NCI-H446 treated with DMSO at 0.1 percent for 48 hours (cell line): ENCODE data around the gene RASL10B.
"Not testable (repeated sequence)": the region's sequence is repeated elsewhere in the genome, so short reads cannot be mapped to it uniquely, and the experiment has no call there.

ENCODE experiments used
- DNase-seq: peaks from one replicate; lab custom pipeline; 2025; lab: John Stamatoyannopoulos, UW

Gene RASL10B

DNA sequence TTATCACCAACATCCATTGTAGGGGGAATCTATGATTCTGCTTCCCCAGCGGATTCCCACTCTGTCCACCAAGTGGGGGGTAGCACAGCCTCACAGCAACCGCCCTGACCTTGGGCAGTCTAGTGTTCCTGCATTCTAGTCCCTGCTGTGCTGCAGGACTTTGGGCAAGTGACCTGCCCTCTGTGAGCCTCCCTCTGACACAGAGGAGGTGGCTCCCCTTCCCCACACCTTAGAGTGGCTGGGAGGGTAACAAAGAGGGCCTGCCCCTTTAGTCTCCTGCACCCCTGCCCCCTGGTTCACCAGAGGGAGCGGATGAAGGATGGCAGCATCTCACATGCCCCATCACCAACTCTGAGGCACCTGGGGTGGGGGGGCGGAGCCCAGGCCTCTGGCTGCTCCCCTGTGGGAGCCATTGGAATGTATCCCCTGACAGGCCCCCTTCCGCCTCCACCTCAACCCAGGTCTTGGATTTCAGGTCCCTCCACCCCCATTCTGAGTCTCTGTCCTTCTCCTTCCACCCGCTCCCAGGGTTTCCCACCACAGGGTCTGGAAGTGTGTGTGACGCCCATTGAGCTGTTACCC, 11.5 kb downstream of the RASL10B start:
- no peak for DNase-seq

DNA sequence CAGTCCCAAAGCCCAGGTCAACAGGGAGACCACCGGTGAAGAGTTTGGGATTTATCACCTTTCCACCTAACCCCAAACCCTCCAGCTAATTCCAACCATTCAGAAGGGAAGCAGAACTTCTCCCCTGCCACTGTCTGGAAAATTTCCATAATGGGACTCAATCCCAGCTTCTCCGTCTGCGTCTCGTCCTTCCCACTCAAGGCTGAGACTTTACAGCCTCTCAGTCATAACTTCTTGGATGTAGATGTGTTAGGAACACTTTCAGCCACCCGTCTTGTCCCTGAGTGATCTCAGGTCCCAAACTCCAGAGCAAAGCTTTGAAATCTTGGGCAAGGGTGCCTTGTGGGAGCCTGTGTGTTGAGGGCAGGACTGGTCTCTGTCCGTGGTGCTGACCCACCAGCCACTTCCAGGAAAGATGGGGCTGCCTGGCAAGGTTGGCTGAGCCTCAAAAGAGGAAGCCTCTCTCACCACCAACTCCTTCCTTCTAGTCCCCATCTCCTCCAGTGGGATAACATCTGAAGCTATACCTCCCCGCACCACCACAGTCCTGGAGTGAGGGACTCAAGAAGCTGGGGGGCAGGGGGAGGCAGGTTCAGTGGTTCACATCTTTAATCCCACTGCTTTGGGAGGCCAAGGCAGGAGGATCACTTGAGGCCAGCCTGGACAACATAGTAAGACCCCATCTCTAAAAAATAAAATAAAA, 12.3 kb downstream of the RASL10B start:
- no peak for DNase-seq

DNA sequence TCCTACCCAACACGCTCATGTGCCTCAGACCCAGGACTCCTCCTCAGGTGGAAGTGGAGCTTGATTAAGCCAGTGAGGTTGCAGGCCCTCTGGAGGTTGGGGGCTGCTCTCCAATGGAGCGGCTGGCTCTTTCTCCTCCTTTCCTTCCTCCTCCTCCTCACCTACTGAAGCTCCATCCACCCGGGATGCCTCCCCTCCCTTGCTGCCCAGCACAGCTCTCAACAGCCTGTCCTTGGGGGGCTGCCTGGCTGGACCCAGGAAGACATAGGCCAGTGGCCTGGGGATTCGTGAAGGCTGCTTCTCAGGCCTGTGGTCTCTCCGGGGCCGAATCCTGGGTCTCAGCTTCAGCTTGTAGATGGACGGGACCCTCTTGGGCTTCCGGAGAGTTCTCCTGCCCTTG, 13.4 kb downstream of the RASL10B start:
- no peak for DNase-seq

DNA sequence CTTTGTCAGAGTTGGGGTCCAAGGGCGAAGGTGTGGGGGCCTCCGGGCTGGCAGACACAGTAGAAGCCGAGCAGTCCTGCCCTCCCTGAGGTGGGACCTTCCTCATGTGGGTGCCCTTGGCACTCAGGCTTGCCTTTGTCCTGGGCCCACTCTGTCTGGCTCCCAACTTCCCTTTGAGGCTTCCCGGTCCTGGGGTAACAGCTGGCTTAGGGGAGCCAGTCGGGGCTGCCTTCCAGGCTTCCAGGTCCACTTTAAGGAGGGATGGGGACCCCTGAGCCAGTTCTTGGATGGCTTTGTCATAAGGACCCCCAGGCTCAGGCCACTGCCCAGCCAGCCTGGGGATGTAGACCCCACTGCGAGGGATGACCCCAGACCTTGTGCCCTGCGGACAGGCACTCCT, 13.8 kb downstream of the RASL10B start:
- no peak for DNase-seq

DNA sequence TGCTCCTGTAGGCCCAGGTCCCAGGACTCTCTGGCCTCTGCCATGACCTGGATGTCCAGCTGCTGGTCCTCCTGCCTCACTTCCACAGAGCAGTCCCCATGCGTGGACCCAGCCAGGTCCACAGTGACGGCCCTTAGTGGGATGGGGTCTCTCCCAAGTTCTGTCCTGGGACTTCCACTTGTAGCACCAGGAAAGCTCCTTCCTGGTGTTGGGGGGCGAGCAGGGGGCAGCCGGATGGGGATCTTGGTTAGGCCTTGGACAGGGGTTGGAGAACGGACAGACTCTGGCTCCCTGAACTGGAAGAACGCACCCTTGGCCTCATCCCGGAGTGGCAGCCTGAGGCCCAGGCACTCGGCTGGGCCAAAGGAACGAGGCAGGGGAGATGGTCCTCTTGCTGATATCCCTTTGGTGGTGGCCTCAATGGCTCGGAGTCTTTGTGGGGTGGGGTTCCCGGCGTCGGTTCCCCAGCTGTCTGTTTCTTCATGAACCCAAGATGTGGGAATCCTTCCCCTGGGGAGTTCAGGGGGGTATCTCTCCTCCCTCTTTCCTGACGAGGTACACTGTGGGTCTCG, 14.4 kb downstream of the RASL10B start:
- no peak for DNase-seq

DNA sequence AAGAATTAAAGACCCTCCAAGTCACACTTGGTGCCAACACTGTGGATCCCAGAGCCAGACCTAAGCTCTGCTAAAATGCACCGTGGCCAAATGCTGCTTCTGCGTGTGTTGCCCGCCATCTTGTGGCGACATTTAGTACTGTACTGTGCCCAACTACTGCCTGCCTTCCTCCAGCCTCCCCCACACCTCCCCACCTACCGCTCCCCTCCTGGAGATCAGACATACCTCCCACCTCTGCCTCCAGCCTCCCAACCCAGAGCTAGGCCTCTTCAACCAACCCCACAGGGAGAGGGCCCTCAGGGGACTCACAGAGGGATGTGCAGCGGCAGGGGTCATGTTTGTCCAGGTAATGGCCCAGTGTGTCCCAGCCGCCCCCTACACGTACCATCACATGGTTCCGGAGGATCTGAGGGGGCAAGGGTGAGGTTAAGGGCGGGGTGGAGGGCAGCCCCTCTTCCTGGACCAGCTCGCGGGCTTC, 16.1 kb downstream of the RASL10B start:
- peak; percentile 14 for DNase-seq

DNA sequence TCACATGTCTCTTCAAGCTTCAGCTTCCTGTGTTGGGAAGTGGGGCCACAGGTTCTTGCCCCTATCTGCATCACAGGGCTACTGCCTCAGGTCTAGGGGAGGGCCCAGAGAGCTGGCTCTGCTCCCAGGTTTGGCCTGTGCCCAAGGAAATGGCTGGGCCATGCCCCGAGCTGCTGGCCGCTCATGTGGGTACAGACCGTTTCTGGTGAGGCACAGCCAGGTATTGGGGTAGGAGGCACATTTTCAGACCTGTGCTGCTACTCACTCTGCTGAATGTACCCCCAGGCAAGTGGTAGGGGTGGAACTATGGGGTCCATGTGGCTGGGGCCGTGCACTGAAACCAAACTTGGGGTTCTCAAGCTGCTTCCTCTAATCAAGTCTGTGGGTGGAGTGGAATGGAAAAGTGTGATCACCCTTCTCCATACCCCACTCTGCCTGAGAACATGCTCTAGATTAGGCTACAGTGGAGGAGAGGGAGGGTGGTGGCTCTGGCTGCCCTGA, 17.0 kb downstream of the RASL10B start:
- DNase-seq: no peak

DNA sequence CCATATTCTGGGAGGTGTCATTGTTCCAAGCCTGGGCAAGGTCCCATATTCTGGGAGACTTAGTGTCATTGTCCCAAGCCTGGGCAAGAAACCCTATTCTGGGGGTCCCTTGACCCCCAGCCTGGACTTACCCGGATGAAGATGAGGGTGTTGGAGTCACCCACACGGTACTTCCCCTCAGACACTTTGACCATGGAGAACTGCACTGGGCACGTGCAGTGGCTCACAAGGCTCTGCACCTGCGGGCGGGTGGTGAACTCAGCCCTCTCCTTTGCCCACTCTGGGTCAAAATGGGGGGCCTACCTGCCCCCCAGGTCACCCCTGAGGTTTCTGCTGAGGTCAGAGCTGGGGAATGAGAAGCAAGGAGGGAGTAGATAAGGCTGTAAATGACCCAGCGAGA, 17.5 kb downstream of the RASL10B start:
- no peak for DNase-seq

DNA sequence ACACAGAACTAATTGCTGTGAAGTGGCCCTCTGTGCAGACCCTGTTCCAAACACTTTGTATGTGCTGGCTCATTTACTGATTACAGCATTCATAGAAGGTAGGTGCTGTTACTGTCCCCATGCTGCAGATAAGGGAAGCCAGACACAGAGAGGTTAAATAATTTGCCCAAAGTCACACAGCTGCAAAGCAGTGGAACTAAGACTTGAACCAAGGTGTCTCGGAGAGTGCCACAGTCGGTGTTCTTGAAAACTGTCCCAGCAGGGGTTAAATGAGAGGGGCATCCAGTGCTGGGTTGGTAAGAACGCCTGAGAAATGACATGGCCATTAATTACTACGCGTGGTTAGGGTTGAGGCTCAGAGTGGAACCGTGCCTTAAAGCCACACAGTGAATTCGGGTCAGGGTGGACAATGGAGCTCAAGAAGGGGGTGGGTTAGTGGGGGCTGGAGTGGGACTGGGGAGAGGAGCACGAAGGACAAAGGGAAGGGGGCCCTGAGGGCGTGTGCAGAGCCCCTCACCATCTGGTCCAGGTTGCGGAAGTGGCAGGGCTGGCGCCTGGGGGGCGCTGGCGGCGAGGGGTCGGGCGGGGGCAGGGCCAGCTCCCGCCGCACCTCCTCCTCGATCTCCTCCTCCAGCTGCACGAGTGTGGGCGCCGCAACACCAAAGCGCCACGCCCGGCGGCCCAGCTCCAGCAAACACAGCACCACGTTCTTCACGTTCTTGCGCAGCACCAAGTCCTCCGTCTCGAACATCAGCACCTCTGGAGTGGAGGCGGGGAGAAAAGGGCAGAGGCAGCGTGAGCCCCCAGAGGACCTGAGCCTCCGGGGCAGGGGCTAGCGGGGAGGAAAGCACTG, 18.3 kb downstream of the RASL10B start:
- no peak for DNase-seq

DNA sequence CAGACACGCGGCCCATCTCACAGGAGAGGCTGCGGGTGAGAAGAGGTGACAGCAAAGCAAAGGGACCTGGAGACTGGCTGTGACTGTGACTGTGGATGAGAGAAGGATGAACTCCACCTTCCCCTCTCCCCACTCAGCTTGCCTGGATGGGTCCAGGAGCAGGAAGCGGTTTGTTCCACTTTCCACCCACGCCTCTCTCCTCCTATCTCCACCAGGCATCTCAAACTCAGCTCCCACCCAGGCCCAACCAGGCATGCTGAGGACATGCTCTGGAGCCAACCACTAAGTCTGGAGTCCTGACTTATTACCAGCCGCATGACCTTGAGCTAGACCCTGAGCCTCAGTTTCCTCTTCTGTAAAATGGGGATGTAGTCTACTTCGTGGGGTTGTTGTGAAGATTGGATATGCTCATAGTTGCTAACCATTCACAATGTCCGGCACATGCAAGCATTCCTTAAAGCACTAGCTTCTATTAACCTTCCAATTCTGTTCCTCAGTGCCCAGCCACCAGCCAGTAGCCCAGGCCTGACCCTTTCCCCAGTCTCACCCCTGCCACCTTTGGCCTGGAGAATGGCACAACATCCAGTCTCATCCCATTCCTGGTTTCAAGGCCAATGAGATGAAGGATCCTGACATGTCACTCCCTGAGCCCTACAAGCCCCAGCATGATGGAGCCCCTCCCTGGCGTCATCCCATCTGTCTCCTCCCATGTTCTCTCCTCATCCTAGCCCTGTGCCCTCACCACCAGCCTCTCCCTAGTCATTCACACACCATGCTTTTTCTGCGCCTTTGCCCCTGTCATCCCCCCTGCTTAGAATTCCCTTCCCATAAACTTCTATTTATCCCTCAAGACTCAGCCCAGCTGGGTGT, 19.3 kb downstream of the RASL10B start:
- no peak for DNase-seq

DNA sequence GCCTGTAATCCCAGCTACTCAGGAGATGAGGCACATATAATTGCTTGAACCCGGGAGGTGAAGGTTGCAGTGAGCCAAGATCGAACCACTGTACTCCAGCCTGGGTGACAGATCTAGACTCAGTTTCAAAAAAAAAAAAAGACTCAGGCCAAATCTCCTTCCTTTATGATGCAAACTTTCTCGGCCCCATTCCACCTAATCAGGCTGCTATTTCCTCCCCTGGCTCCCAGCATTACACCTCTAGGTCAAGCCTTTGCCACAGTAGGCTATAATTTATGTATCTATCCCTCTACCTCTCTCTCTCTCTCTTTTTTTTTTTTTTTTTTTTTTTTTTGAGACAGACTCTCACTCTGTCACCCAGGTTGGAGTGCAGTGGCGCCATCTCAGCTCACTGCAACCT, 20.1 kb downstream of the RASL10B start:
- DNase-seq: not testable (repeated sequence)

DNA sequence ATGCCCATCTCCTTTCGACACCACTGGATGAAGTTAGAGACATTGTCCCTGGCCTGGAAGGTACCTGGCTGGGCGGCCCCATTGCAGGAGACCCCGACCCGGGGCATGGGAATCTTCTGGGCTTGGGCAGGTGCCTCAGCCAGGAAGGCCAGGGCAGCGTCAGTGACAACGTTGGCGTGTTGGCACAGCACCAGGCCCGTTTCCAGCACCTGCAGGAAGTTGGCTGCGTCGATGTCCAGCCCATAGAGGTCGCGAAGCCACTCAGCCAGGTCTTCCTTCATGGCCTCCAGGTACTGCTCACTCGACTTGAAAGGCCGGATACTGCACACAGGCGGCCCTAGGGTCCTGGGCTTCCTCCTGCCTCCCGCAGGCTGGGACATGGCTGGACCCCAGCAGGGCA, 21.0 kb downstream of the RASL10B start:
- DNase-seq: no peak

DNA sequence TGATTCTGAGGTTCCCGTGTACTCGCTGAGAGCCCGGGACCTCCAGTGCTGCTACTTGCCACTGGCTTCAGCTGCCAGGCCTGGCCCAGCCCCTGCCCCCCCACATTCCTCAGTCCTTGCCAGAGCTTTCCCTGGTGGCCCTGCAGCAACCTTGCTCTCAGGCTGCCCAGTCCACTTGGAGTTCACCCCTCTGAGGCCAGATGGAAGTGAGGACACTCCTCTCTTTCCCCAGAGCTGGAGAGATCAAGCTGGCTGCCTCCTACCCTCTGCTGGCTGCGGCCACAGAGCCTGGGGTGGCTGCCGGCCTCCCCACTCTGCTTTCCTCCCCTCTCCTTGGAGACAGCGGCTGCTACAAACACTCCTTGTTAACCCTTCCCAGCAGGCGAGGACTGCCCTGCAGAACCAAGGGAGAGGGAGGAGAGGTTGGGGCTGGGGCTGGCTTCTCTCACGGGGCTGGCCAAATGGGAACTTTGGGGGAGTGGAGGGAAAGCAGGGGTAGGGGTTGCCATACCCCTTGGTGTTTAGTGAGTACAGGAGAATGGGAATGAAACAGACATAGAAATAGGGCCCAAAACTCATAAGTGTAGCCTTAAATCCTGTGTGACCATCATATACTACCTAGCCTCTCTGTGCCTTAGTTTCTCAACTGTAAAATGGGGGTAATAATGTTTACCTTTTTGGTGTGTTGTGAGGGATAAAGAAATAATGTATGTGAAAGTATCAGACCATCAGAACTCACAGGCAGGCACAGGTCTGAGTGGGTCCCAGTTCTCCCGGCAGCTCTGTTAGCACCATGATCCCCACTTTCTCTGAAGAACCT, 21.7 kb downstream of the RASL10B start, which contains the start of gene GAS2L2:
Gene GAS2L2 (minus strand): TSS at position 295 of the 820 bp plus-strand sequence. CDS start 389 bp downstream, outside the sequence.
- no peak for DNase-seq

DNA sequence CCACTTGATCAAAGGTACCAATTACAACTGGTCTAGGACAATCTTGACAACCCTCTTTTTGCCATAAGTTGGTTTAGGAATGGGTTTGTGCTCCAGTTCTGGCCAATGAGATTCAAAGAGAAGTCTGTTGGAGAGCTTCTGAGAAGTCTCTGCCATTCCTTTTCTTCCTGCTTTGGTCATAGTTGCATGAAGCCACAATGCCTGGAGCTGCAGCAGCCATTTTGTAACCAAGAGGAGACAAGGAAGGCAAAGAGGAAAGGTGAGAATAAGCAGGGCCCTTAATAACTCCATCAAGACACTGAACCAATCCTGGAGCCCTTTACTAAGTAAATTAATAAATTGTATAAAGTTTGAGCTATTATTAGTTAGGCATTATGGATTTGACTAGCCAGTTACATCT, 25.8 kb downstream of the RASL10B start:
- no peak for DNase-seq

DNA sequence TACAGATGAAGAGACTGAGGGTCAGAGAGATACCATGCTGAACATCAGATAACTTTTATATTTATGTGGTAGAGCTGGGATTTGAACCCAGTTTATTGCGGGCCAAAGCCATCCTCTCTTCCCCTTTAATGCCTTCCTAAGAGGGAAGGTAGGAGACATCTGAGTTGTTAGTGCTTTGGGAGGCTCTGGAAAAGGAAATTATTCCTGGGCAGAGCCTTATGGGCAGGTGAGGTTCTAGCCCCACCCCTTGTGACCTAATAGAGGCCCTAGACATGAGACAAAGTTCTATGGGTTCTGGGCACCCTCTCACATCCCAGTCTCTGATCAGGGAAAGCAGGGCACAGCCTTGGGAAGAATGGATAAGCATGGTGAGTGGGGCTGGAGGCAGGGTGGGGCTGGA, 29.1 kb downstream of the RASL10B start, which contains the start of gene C17orf50:
Gene C17orf50 (plus strand): TSS at position 301 of the 400 bp plus-strand sequence. CDS start 55 bp downstream, at position 356.
- no peak for DNase-seq

DNA sequence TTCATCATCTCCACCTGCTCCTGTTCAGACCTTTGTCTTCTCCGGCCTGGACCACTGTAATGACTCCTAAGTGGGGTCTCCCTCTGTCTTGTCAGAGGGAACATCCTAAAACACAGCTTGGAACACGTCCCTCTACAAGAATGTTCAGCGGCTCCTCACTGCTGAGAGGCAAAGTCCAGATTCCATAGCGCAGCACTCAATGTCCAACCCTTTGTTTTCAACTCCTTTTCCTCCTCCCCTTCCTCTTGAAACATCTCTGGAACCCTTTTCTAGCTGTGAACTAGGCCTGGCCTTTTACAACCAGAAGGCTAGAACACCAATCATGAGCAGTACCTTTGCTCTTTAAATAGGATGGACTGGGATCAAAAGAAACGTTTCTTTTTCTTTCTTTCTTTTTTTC, 30.2 kb downstream of the RASL10B start:
- no peak for DNase-seq

DNA sequence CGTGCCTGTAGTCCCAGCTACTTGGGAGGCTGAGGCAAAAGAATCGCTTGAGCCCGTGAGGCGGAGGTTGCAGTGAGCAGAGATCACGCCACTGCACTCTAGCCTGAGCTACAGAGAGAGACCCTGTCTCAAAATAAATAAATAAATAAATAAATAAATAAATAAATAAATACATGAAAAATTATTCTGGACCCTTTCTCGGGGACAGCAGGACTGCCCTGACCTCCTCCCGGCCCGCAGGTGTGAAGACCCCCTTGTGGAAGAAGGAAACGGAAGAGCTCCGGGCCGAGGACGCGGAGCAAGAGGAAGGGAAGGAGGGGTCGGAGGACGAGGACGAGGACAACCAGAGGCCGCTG, 32.3 kb downstream of the RASL10B start:
- DNase-seq: no peak

DNA sequence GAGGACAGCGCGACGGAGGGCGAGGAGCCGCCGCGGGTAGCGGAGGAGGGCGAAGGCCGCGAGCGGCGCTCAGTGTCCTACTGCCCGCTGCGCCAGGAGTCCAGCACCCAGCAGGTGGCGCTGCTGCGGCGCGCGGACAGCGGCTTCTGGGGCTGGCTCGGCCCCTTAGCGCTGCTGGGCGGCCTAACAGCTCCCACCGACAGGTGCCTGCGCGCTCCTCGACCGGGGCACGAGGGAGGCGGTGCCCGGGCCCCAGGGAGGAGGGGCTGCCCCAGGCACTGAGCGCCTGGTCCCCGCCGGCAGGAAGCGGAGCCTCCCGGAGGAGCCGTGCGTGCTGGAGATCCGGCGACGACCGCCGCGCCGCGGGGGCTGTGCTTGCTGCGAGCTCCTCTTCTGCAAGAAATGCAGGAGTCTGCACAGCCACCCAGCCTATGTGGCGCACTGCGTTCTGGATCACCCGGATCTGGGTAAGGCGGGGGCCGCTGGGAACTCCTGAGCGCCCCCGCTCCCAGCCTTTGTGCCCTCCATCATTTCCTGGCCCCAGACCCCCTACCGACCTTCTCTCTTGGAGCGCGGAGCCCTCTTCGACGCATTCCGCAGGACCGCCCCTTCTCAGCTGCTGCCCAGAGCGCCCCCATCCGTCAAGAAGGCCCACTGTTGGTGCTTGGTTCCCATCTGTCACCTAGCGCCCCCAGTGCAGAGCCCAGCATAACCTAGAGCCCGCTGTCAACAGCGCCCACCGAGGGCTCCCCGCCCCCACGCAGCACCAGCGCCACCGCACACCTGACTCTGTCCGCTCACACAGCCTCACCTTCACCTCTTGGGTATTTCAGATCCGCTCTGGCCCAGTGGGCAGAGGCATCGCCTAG, 32.9 kb downstream of the RASL10B start:
- peak; percentile 44 for DNase-seq

DNA sequence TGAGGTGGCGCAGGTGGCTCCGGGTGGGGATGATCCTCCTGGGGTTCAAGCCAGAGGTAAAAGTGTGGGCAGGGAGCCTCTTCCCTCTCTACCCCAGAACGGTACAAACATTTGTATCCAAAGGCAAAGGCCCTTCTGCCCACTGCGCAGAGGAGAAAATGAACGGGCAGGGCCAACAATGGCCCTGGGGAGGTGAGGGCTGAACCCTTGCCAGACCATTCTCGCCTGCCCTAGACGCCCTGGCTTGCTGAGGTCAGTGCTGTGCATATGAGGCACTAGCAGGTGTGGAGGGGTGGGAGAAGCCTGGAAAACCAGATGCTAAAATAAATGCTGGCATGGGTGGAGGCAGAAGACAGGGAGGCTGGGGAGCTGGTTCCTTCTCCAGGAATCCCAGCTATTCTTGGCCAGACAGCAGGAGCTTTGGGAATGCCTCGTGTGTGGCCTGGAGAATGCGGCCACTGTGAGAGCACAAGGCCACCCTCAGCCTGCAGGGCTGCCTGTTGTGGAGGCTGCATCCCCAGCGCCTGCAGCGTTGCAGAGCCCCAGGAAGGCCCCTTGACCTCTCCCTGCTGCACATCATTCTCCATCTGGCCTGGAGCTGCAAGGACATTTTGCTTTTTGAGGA, 33.8 kb downstream of the RASL10B start:
- no peak for DNase-seq
